NCI-H226 (cell line): ENCODE measurements around the gene CNOT6.

ENCODE experiments used
- DNase-seq: peaks from one replicate; pipeline ENCODE4 v3.0.0-alpha.2; 2015

The CNOT6 gene

GRCh38 chr5:180583738-180584137, 89.6 kb downstream of the CNOT6 start:
- no peak for DNase-seq

DNA sequence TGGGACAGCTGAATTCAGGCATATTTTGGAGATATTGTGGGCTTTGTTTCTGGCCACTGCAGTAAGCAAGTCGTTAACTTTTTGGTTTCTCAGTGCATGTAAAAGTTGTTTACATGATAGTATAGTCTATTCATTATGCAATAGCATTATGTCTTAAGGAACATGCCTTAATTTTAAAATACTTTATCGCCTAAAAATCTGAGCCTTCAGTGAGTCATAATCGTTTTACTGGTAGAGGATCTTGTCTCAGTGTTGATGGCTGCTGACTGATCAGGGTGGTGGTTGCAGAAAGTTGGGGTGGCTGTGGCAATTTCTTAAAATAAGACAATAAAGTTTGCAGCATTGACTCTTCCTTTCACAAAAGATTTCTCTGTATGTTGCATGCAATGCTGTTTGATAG, 92.0 kb downstream of the CNOT6 start:
- DNase-seq = no peak

GRCh38 chr5:180586870-180587269, 92.7 kb downstream of the CNOT6 start:
- no peak for DNase-seq

DNA sequence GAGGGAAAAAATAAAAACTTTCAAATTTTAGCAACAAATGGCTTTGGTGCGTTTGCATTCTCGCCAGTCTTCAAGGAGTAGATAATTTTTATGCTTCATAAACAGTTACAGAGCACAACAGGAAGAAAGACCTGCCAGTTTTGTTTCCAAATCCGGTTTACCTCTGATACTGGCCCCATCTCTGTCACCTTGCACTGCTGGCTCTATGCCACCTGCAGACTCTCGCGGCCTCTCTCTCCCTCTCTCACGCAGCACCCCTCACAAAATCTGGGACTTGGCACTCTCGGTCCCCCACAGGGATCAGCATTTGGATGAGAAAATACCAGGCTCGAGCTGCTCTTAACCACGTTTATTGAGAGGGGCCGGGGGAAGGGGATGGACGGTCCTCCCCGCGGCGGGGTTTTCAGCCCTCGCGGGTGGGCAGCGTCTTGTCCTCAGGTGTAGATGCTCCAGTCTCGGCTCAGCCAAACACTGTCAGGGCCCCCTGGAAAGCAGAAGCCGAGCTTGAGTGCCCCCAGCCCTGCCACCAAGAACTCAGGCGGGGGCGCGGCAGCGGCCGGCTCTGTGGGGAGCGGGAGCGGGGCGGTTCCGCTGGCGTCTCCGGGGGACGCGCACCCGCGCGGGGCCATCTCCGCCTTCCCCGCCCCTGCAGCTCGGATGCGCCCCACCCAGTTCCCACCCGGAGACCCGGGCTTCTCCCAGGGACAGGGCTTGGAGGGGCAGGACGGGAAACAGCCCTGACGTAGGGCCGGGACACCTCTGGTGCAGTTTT, 95.8 kb downstream of the CNOT6 start:
- DNase-seq = no peak

DNA sequence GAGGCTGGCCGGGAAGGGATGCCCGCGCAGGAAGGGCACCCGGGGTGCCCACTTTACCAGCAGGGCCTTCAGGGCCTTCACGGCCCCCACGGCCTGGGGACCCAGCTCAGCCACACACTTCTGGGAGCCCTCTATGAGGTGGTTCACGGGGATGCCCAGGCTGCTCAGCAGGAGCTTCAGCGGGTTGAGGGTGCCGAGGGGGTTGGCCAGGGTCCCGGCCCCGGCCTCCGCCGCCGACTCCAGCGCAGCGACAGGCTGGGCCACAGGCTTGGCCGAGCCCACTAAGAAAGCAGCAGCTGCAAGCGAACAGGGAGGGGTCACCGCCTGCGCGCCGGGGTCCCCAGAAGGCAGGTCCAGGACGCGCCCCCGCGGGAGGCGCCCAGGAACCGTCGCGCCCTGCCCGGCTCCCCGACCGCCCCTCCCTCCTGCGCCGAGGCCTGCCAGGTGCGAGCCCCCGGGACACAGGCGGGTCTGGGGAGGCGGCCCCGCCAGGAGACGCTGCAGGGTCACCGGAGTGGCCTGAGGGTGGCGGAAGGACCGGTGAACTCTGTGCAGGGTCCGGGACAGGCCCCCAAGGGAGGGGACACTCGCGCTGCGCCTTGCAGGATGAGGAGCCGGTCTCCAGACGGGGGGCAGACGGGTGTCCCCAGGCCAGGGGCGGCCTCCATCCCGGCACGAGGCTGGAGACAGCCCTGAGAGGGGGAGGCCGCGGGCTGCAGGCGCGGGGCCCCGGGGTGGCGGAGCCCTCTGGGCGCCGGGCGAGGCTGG, 96.5 kb downstream of the CNOT6 start:
- DNase-seq = no peak

DNA sequence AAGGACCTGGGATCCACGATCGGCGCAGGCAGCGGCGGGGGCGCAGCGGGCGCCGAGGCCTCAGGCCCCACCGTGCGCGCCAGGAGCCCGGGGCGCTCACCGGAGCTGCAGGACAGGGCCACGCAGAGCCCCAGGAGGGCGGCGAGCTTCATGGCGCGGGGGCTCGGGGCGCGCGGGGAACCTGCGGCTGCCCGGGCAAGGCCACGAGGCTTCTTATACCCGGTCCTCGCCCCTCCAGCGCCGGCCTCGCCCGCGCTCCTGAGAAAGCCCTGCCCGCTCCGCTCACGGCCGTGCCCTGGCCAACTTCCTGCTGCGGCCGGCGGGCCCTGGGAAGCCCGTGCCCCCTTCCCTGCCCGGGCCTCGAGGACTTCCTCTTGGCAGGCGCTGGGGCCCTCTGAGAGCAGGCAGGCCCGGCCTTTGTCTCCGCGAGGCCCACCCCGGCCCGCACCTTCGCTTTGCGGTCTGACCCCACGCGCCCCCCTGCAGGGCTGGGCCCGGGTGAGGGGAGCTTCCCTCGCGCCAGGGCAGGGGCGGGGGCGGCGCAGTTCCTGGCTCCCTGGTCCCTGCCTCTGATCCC, 97.2 kb downstream of the CNOT6 start, which contains the start of gene SCGB3A1:
Gene SCGB3A1, minus strand, starts transcription at position 189 of the 577 bp plus-strand sequence. Its CDS starts 37 bp downstream, at position 152.
- no peak for DNase-seq

GRCh38 chr5:180592176-180592575, 98.0 kb downstream of the CNOT6 start:
- no peak for DNase-seq

DNA sequence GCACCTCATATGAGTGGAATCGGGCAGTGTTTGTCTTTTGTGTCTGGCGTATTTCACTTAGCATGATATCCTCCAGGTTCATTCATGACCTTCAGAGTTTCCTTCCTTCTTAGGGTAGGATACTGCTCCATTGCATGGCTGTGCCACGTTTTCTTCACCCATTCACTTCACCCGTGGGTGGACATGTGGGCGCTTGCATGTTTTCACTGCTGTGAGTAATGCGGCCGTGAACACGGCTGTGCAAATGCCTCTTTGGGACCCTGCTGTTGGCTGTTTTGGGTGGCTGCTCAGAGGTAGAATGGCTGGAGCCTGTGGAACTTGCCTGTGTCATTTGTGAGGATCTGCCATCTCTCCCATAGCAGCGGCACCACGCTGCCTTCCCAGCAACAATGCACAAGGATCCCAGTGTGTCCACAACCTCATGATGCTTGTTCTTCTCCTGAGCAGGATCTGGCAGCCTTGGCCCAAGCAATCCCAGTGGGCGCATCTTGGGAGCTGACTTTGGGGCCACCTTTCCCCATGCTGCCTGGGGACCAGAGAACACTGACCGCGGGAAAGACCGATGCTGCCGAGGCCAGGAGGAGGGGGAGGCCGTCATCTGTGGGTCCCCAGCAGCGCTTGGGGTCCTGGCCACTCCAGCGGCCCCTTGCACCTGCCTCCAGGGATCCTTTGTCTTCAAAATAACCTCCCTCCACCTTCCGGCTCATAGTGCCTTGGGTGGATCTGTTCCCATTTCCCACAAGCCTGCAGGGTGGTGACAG, 99.4 kb downstream of the CNOT6 start:
- DNase-seq = no peak

GRCh38 chr5:180594311-180595045, 100.3 kb downstream of the CNOT6 start:
- no peak for DNase-seq

DNA sequence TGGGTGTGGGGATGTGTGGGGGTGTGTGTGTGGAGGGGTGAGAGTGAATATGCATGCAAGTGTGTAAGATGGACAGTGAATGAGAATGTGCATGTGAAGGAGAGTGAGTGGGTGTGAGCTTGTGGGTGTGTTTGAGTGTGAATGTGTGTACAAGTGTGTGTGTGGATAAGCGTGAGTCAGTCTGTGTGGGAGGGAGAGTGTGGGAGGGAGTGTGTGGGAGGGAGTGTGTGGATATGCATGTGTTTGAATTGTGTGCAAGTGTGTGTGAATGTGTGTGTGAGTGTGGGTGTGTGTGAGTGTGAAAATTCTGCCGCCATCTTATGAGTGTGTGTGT, 100.8 kb downstream of the CNOT6 start:
- DNase-seq = no peak

- DNase-seq = no peak
These were observed 101.4 kb downstream of the CNOT6 start for GRCh38 chr5:180595381-180596114.

DNA sequence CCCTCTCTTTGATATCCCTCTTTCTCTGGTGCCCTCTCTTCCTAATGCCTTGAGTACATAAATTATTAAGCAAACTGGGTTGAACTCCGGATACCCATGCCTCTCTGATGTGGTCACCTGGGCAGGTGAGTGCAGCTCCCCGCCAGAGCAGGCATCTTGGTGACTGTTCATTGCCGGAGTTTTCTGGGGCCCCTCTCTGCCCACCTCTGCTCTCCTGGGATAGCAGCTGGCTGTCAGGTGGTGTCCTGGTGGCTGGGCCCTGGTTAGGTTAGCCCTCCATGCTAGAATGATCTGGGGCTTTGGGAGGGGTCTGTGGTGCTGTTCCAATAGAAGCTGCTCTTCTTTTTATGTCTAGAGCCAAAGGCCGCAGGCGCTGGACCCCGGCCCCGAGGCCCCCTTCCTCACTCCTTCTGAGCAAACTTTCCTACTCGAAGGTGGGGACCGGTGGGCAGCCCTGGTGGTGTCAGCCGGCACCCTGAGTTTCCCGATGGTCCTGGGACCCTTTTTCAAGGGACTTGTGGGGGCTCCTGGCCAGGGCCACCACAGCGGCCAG, 102.0 kb downstream of the CNOT6 start:
- DNase-seq = no peak

DNA sequence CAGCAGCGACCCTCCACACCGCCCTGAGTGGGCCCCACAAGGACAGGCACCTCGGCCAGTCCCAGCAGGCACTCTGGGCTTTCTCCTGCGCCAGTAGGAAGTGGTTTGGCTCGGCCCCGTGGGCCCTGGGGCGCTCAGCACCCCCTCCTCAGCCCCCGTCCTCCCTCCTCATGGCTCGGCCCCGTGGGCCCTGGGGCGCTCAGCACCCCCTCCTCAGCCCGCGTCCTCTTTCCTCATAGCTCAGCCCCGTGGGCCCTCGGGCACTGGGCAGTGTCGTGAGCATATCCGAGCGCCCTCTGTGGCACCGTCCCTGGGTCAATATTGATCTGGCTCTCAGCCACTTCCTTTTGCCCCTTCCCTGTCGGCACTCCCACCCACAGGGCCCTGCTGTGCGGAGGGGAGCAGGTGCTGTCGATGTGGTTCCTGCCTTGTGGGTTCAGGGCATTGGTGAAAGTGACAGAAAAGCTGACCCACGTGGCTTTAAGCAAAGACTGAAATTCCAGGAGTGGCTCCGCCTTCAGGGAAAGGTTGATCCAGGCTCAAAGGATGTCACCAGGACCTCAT, 102.6 kb downstream of the CNOT6 start:
- no peak for DNase-seq

DNA sequence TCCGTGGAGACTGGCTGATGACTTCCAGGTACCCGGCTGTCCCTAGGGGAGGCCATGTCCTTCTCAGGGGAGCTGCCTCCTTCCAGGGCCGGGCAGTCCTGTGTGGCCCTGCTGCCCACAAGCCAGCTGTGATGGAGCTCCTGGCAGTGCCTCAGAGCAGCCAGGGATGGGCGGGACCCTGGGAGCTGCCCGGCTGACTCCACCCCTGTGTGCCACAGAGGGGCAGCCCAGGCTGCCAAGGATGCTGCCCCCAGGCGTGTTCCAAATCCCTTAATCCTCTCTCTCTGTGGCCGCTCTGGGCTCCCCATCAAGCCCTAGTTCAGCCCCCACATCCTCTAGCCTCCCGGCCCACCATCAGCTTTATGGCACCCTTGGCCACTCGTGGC, 104.1 kb downstream of the CNOT6 start:
- no peak for DNase-seq

GRCh38 chr5:180598797-180599589, 104.8 kb downstream of the CNOT6 start:
- DNase-seq = no peak

- DNase-seq = no peak
These were observed 105.4 kb downstream of the CNOT6 start for GRCh38 chr5:180599590-180599914.

- no peak for DNase-seq
These were observed 105.9 kb downstream of the CNOT6 start for GRCh38 chr5:180599981-180600553.

DNA sequence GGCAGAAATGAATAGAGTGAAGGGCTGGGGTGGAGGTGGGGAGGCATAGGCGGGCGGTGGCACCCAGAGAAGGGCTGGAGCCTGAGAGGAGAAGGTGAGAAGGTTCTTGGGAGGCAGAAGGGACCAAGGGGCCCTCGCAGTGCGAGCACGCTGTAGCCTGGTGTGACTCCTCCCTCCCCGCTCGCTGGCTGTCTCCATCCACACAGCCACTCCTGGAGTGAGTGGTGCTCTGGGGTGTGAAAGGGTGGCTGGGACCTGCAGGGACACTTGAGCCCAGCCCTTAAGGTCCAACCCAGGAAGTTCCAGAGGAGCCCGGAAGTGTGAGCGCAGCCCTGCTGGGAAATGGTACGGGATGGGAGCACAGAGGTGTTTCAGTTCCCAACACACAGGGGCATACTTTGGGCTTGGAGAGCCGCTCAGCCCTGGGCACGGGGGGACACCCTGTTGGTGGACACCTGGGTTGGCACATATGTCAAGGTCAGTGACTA, 106.4 kb downstream of the CNOT6 start:
- DNase-seq = no peak

DNA sequence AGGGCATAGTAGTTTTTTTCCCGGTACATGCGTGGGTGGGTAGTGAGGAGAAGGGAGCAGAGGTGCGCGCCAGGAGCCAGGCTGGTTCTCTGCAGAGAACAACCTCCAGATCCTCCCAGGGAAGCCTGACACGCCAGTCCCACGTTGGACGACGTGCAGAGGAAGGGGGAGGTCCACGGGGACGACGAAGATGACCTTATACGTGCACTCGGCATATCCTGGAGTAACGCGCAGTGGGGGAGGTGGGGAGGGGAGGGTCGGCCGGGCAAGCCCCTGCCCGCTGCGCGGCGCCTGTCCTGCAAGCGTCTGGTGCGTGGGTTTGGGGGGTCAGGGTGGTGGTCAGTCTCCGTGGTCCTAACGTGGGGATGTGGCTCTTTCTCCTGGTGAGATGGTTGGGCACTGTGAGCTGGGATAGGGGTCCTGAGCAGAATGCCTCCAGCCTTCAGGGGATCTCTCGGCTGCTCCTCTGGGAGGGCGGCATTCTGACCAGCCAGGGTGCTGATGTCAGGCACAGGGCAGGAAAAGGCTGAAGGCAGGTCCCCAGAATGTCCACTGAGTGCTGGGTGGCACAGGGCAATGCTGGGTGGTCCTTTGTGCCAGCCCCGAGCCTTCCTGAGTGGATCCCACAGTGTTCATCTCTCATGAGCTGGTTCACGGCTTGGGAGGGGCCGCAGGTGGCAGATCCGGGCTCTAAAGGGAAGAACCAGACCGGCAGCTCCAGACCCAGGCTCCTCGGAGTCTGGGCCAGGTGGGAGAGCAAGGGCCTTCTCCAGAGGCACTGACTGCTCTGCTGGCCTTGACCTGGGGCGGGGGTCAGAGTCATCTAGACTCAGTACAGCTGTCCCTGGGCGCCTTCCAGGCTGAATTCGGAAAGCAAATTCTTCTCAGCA, 107.7 kb downstream of the CNOT6 start:
- DNase-seq = no peak
